ENCODE results near the gene PACS1.

PACS1 gene

GRCh38 chr11:66293777-66294625, 223.9 kb downstream of the PACS1 start:
- DNase-seq: no peak
